Mucosa of gallbladder (tissue), 1 donor: ENCODE measurements around the gene ARHGEF1. TPM values are rescaled to one million over a fixed set of nuclear protein-coding genes. Genes with fewer than 3 reads are reported as not detected.
A peak's percentile ranks its signal among the peaks of the same experiment; 100 is the strongest.

Experiments used
- DNase-seq: peaks from one replicate; pipeline ENCODE4 v3.0.0-alpha.2; 2020; ENCODE audit warnings: low spot score
- total RNA-seq: library from RNA; stranded (reverse); gene quantifications from one replicate; pipeline ENCODE4 v1.2.1, GENCODE V29; 2021
- donor health status: DM: no; HTN: no; CAD: no.

ARHGEF1 gene
- 115 TPM for total RNA-seq

GRCh38 chr19:41882568-41883462 lies at the start of gene ARHGEF1:
ARHGEF1 (plus strand) TSS chr19:41883184; CDS start chr19:41888083, 4,899 bp downstream.
- no peak for DNase-seq

- no peak for DNase-seq
Observed at GRCh38 chr19:41837981-41838708, 44.8 kb upstream of the ARHGEF1 start.

- no peak for DNase-seq
Observed at GRCh38 chr19:41839211-41839610, 43.8 kb upstream of the ARHGEF1 start.

GRCh38 chr19:41843371-41843770 lies 39.6 kb upstream of the ARHGEF1 start:
- no peak for DNase-seq

- DNase-seq, result no peak
Observed at GRCh38 chr19:41844601-41845000, 38.4 kb upstream of the ARHGEF1 start, which contains the start of gene LYPD4. LYPD4 (minus strand) TSS chr19:41844683; CDS start chr19:41839285, 5,398 bp downstream.

GRCh38 chr19:41845001-41845050 lies 38.2 kb upstream of the ARHGEF1 start, which contains the start of gene DMRTC2:
DMRTC2 (plus strand) TSS chr19:41845042; CDS start chr19:41847429, 2,387 bp downstream.
- no peak for DNase-seq

GRCh38 chr19:41845051-41845590 lies 37.9 kb upstream of the ARHGEF1 start:
- no peak for DNase-seq

GRCh38 chr19:41847351-41848105 lies 35.5 kb upstream of the ARHGEF1 start:
- DNase-seq, result no peak

GRCh38 chr19:41848666-41849065 lies 34.3 kb upstream of the ARHGEF1 start:
- no peak for DNase-seq

GRCh38 chr19:41849067-41849466 lies 33.9 kb upstream of the ARHGEF1 start:
- no peak for DNase-seq

- DNase-seq, result no peak
Observed at GRCh38 chr19:41850381-41850780, 32.6 kb upstream of the ARHGEF1 start.

- DNase-seq, result no peak
Observed at GRCh38 chr19:41851456-41851855, 31.5 kb upstream of the ARHGEF1 start.

- no peak for DNase-seq
Observed at GRCh38 chr19:41853344-41853743, 29.6 kb upstream of the ARHGEF1 start.

GRCh38 chr19:41853768-41854167 lies 29.2 kb upstream of the ARHGEF1 start:
- no peak for DNase-seq

GRCh38 chr19:41859213-41859617 lies 23.8 kb upstream of the ARHGEF1 start:
- DNase-seq, result no peak

- peak; percentile 98 for DNase-seq
Observed at GRCh38 chr19:41859618-41860418, 23.2 kb upstream of the ARHGEF1 start, which contains the start of gene RPS19. RPS19 (plus strand) TSS chr19:41860255; CDS start chr19:41860775, 520 bp downstream.

GRCh38 chr19:41860419-41861115 lies 22.4 kb upstream of the ARHGEF1 start:
- DNase-seq, result no peak

- DNase-seq, result no peak
Observed at GRCh38 chr19:41861116-41861768, 21.7 kb upstream of the ARHGEF1 start.

GRCh38 chr19:41861846-41862245 lies 21.1 kb upstream of the ARHGEF1 start:
- no peak for DNase-seq

GRCh38 chr19:41862445-41862986 lies 20.5 kb upstream of the ARHGEF1 start:
- DNase-seq, result no peak
